ENCODE data around the gene TM4SF18.
A peak's percentile ranks its signal among the peaks of the same experiment; 100 is the strongest.
"Not testable (repeated sequence)": the region's sequence is repeated elsewhere in the genome, so short reads cannot be mapped to it uniquely, and the experiment has no call there.

The TM4SF18 gene

DNA sequence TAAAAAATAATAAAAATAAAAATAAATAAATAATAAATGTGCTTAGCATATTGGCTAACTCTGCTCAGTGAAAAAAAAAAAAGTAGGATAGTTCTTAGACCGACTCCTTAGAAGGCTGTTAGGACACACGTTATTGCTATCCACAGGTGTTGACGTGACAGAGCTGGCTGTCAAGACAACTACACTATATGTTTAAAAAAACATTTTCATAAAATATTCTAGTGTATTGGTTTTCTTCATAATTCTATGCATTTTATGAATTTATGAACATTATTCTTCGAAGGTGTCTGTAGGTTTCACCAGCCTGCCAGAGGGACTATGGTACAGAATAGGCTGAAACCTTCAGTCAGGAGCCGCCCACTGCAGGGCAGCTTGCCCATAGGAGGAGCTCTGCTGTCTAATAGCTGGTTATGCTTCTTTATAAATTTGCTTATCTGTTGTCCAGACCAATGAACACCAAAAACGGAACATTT is 34.8 kb upstream of the TM4SF18 start:
- DNase-seq = no peak

DNA sequence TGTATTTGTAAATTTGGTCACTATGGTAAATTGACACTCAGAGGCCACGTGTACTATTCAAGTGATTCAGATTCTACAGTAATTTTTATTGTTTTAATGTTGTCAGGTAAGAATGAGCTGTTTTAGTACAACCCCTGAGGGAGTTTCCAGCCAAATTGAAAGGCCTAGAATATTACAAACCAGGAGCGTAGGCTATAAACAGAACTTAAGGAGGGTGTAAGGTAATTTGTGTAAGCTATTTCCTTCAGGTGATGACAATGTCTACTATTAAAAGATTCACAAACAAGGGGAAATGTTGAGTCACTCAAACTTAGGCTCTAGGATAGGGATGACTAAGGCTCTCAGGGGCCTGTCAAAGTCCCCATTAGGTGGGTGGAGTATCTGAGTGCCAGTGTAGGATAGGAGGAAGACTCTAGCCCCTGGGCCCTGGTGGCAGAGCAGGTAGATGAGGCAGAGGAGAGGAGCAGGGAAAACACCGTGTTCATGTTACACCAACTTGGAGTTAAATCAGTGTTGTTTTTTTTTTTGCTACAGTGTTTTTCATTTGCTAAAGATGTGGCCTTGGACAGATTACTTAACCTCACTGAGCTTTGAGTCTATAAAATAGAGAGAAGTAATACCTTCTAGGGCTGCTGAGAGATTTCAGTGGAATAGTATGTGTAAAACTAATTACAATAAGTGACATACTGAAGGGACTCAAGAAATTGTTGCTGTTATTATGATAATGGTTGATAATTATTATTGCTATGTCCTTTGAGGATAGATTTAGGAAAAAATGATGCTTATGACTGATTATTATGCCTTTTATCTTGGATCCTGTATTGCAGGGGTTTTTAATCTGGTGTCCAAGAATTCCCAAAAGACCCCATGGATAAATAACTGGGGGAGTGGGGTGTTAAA is 33.8 kb upstream of the TM4SF18 start:
- no peak for DNase-seq

DNA sequence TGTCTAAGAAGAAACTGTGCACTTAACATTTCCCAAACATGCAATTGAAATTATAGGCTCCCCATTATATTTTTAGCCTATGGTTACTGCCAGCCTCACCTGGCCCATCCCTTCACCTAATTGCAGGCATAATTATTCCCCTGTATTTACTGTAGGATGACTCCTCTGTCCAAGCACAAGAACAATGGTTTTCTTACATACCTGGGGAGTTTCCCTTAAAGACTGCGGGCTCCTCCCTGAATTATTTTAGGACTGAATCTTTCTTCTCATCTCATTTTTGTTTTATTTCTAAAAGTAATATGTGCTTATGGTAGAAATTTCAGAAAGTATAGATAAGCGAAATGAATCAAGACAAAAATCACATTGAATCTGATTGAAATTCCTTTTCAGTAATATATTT is 32.6 kb upstream of the TM4SF18 start:
- no peak for DNase-seq

DNA sequence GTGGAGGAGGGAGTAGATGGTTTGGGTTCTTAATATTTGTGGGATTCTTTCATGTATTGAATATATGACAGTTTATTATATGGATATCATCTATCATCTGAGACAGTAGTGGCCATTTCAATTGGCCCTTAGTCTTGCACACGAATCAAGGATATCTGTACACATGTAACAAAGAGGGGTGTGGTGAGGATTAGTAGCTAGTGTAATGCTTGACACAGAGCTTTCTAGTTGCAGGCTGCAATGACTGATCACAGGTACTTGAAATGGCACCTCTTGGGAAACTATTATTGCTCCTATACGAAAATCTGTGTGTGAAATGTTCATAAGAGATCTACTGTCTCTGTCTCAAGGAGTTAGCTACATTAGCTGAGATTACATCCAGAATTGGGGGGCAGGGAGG is 31.2 kb upstream of the TM4SF18 start:
- DNase-seq = no peak

DNA sequence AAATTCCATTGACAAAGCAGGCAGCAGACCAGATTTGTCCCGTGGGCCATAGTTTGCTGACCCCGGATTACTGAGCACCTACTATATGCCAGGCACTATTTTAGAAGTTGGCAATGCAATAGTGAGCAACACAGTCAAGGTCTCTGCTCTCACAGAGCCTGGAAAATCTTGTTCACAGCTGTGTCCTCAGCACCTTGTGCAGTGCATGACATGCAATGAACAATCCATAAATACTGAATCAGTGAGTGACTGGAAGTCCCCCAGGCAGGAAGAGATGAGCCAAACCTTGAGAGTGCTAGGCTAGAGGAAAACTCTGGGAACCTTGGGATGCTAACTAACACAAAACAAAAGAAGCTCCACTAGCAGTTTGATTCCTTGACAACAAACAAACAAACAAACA is 29.6 kb upstream of the TM4SF18 start:
- DNase-seq = no peak

DNA sequence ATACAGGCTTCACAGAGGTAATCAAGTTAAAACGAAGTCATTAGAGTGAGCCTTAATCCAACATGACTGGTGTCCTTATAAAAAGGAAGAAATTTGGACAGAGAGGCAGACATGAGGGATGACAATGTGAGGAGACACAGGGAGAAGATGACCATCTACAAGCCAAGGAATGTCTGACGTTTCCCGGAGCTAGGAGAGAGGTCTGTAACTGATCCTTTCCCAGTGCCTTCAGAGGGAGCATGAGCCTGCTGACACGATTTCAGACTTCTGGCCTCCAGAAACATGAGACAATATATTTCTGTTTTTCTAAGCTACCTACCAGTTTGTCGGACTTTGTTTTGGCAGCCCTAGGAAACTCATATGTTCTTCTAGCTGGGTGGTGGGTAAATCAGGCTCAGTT is 28.9 kb upstream of the TM4SF18 start:
- DNase-seq = no peak

DNA sequence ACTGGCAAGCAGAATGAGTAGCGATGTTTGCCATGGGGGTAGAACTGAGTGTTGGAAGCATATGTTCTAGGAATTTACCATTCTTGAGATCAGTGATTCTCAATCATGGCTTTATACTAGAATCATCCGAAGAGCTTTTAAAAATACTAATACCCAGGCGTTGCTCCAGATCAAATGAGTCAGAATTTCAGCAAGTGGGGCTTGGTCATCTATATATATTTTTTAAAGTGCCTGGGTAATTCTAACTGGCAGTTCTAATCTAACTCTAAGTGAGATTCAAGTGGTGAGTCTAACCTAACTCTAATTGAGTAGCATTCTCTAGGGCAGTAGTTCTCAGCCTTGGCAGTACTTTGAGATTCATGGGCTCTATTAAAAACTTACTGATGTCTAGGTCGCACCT is 23.2 kb upstream of the TM4SF18 start:
- DNase-seq = no peak

DNA sequence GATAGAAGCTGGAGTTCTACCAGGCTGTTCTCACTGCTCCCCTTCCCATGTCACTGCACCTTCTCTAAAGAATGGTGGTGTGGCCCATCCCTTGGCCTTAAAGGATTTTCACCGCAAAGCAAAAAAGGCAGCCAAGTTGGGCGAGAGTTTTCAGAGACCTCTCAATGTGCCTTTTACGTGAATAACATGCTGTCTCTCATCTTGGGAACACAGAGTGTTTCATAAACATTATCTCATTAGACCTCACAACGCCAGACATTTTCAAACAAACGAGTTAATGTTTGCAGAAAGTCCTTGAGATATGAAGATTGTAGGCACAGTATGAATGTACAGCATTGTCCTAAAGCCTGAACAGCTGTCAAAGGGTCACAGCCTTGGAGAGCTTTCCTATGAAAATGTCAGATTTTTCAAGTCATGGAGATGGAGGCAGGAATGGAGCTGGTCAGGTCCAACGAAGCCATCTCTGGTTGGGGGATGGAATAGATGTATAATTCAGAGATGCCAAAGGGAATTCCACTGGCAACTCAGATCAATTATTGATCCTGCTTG is 22.7 kb upstream of the TM4SF18 start:
- no peak for DNase-seq

DNA sequence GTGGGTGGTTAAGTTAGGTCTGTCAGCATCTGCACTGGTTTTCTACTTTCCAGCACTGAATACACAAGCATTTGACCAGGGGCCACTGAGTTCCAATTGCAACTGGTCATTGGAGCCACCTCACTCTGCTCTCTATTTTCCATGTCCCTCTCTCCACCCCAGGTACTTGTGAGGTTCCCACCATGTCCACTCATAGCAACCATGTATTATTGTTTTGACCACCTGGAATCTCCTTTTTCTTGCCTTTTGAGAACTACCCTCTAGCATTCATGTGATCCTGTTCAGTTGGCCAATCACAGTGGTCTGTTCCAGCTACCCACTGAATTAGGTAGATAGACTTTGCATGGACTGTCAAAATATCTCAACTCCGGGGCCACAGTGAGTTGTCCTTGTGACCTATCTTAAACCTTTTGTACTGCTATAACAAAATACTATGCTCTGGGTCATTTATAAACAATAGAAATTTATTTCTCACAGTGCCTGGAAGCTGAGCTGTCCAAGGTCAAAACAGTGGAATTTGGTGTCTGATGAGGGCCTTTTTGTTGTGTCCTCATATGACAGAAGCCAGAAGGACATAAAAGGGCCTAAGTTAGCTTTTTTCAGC is 20.2 kb upstream of the TM4SF18 start:
- no peak for DNase-seq

DNA sequence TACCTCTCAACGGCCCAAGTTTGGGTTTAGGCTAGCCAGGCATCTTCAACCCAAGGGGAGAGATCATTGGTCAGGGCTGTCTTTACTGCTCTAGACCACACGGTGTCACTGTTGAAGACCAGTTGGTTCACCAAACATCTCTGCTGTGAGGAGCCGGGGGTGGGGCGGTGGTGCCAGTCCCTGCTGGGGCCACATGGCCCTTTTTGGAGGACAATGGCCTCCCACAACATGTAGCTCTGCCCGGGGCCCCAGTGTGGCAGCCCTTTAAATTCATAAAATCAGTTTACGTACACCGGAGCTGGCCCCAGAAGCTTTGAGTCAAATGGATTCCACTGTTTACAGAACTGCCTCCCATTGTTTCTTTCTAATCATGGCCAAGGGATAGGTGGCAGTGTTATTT is 19.1 kb upstream of the TM4SF18 start:
- no peak for DNase-seq

DNA sequence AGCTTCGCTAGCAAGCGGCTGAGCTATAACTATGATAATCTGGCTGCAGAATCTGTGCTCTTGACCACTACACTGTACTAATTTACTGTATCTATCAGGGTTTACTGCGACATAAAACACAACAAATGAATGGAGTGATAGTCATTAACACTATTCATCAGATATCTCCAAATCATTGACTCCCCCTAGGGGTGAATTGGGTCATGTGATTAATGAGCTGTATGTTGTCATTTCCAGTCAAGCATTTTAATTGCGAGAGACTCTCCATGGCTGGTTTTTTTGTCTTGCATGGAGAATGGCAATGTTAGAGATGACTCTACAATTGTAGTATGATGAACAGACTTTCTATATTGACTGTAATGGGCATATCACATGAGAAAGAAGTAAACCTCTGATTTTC is 10.5 kb upstream of the TM4SF18 start:
- DNase-seq = no peak

DNA sequence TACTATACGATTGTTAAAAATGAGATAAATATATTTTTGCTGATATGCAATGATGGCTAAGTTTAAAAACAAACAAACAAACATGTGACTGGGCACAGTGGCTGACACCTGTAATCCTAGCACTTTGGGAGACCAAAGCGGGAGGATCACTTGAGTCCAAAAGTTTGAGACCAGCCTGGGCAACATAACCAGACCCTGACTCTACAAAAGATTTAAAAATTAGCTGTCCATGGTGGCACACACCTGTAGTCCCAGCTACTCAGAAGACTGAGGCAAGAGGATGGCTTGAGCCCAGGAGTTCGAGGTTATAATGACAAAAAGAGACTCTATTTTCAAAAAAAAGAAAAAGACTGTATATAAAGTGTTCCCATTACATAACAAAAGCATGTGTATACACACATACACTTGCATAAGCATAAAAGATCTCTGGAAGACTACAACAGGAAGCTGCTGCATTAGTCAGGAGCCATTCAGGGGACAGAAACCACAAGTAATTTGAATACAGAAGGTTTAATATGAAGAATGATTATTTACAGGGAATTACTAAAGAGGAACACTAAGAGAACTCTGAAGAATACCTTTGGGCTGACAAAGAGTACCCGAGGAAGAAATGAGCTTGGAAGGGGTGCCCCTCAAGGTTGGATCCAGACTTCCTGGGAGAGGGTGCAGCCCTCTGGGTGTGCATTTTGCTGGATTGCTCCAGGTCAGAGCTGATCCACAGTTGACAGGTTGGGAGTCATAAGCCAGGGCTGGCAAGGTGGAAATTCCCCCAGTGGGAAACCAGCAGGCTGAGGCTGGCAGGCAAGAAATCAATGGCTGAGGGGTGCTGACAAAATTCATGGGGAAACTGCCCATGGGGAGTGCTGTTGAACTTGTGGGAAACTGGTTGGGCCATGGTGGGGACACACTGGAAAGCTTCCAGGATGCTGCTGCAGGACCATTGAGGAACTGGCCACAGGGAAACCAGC is 9.3 kb upstream of the TM4SF18 start:
- no peak for DNase-seq

DNA sequence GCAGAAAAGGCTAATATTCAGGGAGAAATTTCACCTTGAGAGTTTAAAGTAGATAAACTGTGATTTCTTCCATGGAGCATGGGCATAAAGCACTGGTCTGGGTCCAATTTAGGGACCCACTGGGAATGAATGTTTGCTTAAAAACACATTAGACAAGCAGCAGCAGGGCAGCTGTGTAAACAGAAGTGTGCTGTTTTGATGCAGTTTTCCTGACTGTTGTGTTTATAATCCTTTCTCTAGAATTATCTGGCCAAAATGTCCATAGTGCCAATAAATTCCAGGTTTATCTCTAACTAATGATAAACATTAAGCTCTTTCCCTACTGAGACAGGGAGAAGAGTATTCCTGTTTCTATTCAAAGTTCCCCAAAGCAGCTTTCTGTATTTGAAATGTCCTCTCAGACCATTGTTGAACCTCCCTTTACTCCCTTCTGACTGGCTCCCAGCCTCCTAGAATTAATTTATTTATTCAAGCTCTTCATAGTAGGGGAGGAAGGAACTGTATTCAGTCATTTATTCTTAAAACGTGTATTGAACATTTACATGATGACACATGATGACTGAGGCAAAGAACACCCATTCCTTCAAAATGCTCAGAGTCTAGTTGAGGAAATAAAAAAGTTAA is 7.0 kb upstream of the TM4SF18 start:
- DNase-seq = no peak

DNA sequence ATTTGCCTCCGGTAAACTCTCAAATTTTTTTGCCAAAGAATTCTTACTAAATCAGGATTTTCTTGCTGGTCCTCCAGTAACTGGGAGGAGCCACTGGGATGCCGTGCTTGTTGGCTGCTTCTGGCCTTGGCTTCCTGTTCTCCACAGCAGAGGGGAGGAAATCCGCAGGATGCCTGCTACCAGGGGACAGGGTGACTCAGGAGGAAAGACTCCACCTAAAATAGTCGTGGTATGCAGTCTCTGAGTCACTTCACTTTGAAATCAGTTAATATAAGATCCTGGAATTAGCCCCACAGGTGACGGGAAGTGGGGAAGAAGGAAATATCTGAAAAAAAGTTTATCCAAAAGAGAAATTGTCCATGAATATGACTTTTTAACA is 6.5 kb upstream of the TM4SF18 start:
- peak; percentile 74 for DNase-seq

DNA sequence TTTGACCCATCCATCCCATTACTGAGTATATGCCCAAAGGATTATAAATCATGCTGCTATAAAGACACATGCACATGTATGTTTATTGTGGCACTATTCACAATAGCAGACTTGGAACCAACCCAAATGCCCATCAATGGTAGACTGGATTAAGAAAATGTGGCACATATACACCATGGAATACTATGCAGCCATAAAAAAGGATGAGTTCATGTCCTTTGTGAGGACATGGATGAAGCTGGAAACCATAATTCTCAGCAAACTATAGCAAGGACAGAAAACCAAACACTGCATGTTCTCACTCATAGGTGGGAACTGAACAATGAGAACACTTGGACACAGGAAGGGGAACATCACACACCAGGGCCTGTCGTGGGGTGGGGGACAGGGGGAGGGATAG is 4.0 kb upstream of the TM4SF18 start:
- DNase-seq = not testable (repeated sequence)

DNA sequence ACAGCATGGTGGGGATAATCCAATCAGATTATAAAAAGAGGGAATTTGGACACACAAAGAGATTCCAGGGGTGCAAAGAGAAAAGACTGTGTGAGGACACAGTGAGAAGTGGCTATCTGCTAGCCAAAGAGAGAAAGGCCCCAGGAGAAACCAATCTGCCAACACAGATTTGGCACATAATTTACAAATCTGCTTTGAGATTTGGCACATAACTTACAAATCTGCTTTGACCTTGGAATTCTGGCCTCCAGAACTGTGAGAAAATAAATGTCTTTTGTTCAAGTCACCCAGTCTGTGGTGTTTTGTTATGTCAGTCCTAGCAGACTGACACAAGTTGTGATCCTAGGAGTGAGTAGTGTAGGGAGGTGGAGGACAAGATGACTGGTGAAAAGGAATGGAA is 3.5 kb upstream of the TM4SF18 start:
- no peak for DNase-seq

DNA sequence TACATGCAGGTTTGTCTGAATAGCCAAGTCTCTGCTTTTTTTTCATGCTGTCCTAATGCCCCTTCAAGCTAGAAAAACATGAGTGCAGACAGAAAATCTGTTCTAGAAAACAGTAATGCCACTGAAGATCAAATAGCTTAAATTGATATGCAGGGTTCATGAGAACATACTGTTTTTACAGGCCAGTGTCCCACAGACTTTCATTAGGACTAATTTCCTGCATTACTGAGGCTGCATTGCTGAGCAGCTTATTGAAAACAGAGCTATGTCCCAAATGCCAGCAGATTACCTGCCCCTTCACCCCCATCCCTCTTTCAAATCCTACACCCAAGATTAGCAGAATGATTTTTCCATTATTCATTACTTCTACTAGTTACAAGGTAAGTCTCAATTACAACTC is 665 bp downstream of the TM4SF18 start:
- DNase-seq = no peak

DNA sequence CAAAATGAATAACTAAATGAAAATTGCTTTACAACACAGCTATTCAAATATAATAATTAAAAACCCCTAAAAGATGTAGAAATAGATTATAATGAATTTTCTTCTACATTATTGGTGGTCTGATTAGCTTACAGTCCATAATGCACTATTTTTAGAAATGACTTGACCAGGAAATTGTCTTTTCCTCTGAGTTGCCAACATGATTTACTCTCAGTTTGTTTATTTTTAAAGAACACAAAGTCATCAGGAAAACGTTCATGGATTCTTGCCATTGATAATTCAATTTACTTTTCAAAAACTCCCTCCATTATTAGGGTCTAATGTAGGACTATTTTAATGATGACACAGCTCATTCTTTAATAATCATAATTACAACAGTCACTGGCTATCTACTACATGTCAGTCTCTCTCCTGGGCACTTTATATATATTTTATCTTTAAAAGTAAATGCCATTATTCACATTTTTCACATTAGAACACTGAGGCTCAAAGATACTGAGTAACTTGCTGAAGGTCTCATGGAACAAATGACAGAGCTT is 1.1 kb downstream of the TM4SF18 start:
- DNase-seq = no peak

DNA sequence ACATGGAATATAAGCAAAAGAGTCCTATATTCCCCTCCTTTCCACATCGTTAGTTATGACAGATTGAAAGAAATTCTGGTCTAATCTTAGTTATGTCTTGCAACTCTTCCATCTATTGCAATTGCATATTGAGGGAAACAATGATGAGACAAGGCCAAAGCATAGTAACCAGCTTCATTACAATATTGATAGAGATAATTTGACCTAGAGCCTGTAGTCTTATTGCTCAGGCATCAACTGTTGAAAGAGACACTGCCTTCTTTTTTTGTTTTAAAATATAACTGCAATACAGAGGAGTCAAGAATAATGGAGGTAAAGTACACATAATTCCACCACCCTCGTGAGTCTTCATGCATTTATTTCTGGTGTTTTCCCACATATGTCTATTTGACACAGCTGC is 2.0 kb downstream of the TM4SF18 start:
- no peak for DNase-seq

DNA sequence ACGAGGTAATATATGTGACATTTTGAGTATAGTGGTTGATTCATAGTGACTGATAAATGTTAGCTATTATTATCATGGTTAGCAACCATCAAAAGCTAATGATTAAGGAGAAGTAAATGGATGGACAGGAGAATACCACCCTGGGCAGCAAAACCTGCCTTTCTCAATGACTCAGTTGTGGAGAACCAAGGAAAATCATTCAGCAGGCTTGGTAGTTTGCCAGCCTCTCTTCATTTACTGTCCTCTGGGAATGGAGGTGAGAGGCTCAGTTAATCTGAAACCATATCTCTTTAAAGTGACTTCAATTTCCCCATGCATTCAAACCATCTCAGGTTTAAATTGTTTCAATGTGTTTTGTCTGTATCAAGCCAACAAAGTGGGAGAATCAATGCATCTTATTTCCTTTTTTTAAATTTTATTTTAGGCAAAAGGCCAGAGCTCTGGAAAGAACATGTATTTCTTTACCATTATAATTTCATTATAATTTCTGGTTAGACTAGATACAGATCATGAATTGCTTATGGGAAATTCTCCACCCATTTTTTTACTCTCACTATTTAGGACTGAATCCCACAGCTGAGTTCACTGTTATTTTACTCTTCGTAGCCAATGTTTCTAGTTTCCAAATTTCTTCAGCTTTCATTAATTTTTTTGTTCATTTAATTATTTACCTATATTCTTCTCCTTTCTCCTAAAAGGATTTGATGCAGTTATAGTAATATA is 2.7 kb downstream of the TM4SF18 start:
- no peak for DNase-seq

DNA sequence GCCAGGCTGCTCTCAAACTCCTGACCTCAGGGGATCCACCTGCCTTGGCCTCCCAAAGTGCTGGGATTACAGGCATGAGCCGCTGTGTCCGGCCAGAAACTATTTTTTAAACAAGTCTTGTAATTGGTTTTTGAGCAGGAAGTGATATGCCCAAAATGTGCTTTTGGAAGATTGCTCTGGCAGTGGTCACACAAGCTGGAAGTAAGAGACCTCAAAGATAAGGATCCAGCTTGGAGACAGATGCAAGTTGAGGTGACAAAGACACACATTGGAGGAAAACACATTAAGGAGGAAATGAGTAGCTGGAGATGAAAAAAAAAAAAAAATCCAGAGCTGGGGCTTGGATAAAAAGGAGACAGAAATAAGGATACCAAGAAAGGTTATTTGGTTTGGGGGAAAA is 6.3 kb downstream of the TM4SF18 start:
- DNase-seq = no peak

DNA sequence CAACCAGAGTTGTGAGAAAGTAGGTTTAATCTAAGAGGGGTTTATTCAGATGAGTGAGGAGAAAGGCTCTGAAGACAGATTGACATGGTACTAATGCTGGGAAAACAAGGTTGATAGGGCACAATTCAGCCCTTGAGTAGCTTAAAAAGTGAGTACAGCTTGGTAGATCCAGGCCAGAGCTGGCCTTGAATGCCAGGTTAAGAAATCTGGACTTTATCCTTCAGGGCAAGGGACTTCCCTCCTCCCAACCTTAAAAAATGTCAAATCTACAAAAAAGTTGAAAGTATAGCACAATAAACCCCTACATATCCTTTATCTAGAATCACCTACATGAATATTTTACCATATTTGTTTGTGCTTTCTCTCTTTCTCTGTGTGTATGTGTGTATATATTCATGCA is 7.9 kb downstream of the TM4SF18 start:
- DNase-seq = no peak

Measured in left hindlimb (tissue), 1 donor.